EL (cell line): ENCODE measurements around the gene FGGY.

Source experiments
- DNase-seq: peaks from one replicate; pipeline ENCODE4 v3.0.0-alpha.2; 2016

The FGGY gene

GRCh38 chr1:59418363-59419144, 121.7 kb downstream of the FGGY start:
- no peak for DNase-seq

- DNase-seq, result no peak
Observed at GRCh38 chr1:59419361-59420140, 122.7 kb downstream of the FGGY start.

GRCh38 chr1:59421232-59421920, 124.5 kb downstream of the FGGY start:
- DNase-seq, result no peak

GRCh38 chr1:59422921-59423575, 126.2 kb downstream of the FGGY start:
- peak; percentile 16 for DNase-seq

- peak; percentile 78 for DNase-seq
Observed at GRCh38 chr1:59427155-59427554, 130.3 kb downstream of the FGGY start.

- no peak for DNase-seq
Observed at GRCh38 chr1:59427784-59428183, 130.9 kb downstream of the FGGY start.

GRCh38 chr1:59428828-59429227, 131.9 kb downstream of the FGGY start:
- no peak for DNase-seq

GRCh38 chr1:59429656-59430055, 132.8 kb downstream of the FGGY start:
- no peak for DNase-seq

GRCh38 chr1:59431566-59432294, 134.8 kb downstream of the FGGY start:
- DNase-seq, result peak; percentile 73

- no peak for DNase-seq
Observed at GRCh38 chr1:59432531-59433439, 135.9 kb downstream of the FGGY start.

- peak; percentile 8 for DNase-seq
Observed at GRCh38 chr1:59433440-59433813, 136.5 kb downstream of the FGGY start.

- peak; percentile 82 for DNase-seq
Observed at GRCh38 chr1:59434336-59434735, 137.4 kb downstream of the FGGY start.

- DNase-seq, result no peak
Observed at GRCh38 chr1:59436637-59437036, 139.7 kb downstream of the FGGY start.

- no peak for DNase-seq
Observed at GRCh38 chr1:59438058-59438560, 141.2 kb downstream of the FGGY start.

GRCh38 chr1:59442492-59442891, 145.6 kb downstream of the FGGY start:
- DNase-seq, result no peak

GRCh38 chr1:59443310-59443709, 146.4 kb downstream of the FGGY start:
- peak; percentile 13 for DNase-seq

- DNase-seq, result no peak
Observed at GRCh38 chr1:59444520-59444919, 147.6 kb downstream of the FGGY start.

- DNase-seq, result peak; percentile 56
Observed at GRCh38 chr1:59445040-59445439, 148.1 kb downstream of the FGGY start.

GRCh38 chr1:59446257-59446901, 149.5 kb downstream of the FGGY start:
- peak; percentile 68 for DNase-seq

GRCh38 chr1:59452026-59452425, 155.1 kb downstream of the FGGY start:
- no peak for DNase-seq

GRCh38 chr1:59452559-59452958, 155.7 kb downstream of the FGGY start:
- DNase-seq, result no peak
